Activated gamma-delta T cell treated with Interleukin-2 at 50 U/mL for 16 hours (primary cell): ENCODE results near the gene JAK2.
"Not testable (repeated sequence)": the region's sequence is repeated elsewhere in the genome, so short reads cannot be mapped to it uniquely, and the experiment has no call there.

Experiments used
- DNase-seq: peaks from one replicate; pipeline ENCODE4 v3.0.0-alpha.2; 2020

The JAK2 gene

GRCh38 chr9:5044160-5044559 is 59.1 kb downstream of the JAK2 start:
- DNase-seq, result no peak

GRCh38 chr9:5052838-5053237 is 67.8 kb downstream of the JAK2 start:
- no peak for DNase-seq

- no peak for DNase-seq
Measured at GRCh38 chr9:5062631-5063030, 77.6 kb downstream of the JAK2 start.

GRCh38 chr9:5072871-5073270 is 87.8 kb downstream of the JAK2 start:
- no peak for DNase-seq

- no peak for DNase-seq
Measured at GRCh38 chr9:5073701-5074100, 88.6 kb downstream of the JAK2 start.

GRCh38 chr9:5085993-5086392 is 100.9 kb downstream of the JAK2 start:
- no peak for DNase-seq

- DNase-seq, result no peak
Measured at GRCh38 chr9:5089737-5090136, 104.7 kb downstream of the JAK2 start.

- DNase-seq, result no peak
Measured at GRCh38 chr9:5095795-5096194, 110.7 kb downstream of the JAK2 start.

- no peak for DNase-seq
Measured at GRCh38 chr9:5099466-5099865, 114.4 kb downstream of the JAK2 start.

GRCh38 chr9:5101127-5101526 is 116.1 kb downstream of the JAK2 start:
- not testable (repeated sequence) for DNase-seq

GRCh38 chr9:5106517-5106916 is 121.4 kb downstream of the JAK2 start:
- not testable (repeated sequence) for DNase-seq

GRCh38 chr9:5110867-5111681 is 126.0 kb downstream of the JAK2 start:
- DNase-seq, result no peak

- no peak for DNase-seq
Measured at GRCh38 chr9:5111696-5112095, 126.6 kb downstream of the JAK2 start.

- DNase-seq, result no peak
Measured at GRCh38 chr9:5112109-5112592, 127.1 kb downstream of the JAK2 start.

- no peak for DNase-seq
Measured at GRCh38 chr9:5112646-5113045, 127.6 kb downstream of the JAK2 start.

GRCh38 chr9:5113523-5113922 is 128.5 kb downstream of the JAK2 start:
- DNase-seq, result no peak

- no peak for DNase-seq
Measured at GRCh38 chr9:5113994-5114748, 129.1 kb downstream of the JAK2 start.

GRCh38 chr9:5122116-5122515 is 137.0 kb downstream of the JAK2 start:
- no peak for DNase-seq

- DNase-seq, result no peak
Measured at GRCh38 chr9:5122516-5122915, 137.4 kb downstream of the JAK2 start.

GRCh38 chr9:5140151-5140550 is 155.1 kb downstream of the JAK2 start:
- DNase-seq, result no peak

- no peak for DNase-seq
Measured at GRCh38 chr9:5144217-5144616, 159.1 kb downstream of the JAK2 start.

- no peak for DNase-seq
Measured at GRCh38 chr9:5146241-5146640, 161.2 kb downstream of the JAK2 start.
